Stimulated activated CD4-positive, alpha-beta T cell treated with anti-CD3 and anti-CD28 coated beads, Interleukin-4, amount 100 ng/mL, for 4 hours (primary cell): Measurements from ENCODE around the gene DNAJB14.

Experiments
- DNase-seq, 2 experiments: peaks; one replicate each; pipeline ENCODE4 v3.0.0-alpha.2; 2020

The DNAJB14 gene

DNA sequence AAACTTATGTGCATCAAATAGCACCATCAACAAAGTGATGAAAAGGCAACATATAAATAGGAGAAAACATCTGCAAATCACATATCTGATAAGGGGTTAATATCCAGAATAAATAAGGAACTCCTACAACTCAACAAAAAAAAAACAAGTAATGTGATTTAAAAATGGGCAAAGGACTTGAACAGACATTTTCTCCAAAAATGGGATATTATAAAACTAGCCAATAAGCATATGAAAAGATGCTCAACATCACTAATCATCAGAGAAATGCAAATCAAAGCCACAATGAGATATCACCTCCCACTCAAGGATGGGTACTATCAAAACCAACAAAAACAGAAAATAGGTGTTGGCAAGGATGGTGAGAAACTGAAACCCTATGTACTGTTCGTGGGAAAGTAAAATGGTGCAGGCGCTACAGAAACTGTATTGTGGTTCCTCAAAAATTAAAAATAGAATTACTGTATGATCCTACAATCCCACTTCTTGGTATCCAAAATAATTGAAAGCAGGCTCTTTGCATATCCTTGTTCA is 2.4 kb downstream of the DNAJB14 start:
- no peak for DNase-seq

DNA sequence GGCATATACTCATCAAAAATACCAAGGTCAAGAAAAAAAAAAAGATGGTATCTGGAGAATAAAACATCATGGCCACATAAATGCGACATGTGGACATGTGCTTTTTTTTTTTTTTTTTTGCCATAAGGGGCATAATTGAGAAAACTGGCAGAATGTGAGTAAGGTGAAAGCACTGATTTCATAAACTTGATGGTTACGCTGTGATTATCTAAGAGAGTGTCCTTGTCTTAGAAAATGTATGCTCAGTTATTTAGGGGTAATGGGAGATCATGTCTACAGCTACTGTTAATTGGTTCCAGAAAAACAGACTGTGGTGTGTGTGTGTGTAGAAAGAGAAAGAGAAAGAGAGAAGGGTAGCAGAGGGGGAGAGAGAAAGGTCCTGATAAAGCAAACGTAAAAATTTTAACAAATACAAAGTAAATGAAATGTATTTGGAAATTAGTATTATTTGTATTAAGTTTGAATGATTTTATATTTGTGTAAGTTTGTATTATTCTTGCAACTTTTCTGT is 8.1 kb downstream of the DNAJB14 start:
- no peak for DNase-seq

DNA sequence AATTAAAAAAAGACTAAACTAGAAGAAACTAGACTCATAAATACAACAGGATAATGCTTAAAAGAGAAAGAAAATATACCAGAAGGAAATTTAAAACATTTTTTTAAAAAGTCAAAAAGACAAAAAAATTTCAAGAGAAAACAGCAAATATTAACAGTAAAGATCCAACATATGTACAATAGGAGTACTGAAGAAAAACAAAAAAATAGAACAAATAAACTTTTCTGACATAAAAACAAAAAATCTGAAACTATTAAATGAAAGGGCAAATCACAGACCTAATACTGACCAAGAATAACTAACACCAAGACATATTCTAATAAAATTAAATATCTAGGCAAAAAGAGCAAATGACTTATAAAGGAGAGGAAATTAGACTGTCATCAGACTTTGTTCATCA is 11.5 kb downstream of the DNAJB14 start:
- no peak for DNase-seq

DNA sequence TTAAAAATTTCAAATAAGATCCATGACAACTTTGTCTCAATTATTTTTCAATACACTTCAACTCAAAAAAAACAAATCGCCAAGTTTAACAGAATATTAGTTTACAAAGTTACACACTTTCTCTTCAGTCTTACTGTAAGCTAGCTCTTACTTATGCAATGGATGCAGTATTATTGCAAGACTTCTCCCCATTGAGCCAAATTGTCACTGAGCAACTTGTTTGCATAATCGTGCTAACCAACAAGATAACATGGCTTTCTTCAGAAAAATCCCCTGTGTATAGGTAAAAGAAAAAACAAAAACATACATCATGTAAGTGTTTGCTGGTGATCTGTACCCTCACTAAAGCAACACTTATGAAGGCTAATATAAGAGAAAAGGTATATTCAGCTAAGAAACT is 18.9 kb downstream of the DNAJB14 start:
- no peak for DNase-seq

DNA sequence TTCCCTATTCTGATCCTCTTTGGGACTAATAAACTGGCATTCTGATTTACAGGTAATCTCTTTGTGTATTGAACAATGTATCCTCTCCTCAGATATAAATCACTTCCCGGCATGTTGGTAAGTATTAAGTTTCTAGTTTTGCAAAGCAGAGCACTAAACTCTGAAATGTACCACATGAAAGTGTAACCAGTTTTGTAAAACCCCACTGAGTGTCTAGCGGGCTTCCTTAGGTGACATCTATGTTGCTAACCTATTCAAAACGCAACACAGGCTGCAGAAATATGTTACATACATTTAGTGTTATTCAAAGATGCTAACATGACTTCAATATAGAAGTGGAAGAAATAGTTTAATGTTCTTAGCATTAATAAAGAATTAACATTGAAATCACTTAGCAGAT is 25.2 kb downstream of the DNAJB14 start:
- no peak for DNase-seq

DNA sequence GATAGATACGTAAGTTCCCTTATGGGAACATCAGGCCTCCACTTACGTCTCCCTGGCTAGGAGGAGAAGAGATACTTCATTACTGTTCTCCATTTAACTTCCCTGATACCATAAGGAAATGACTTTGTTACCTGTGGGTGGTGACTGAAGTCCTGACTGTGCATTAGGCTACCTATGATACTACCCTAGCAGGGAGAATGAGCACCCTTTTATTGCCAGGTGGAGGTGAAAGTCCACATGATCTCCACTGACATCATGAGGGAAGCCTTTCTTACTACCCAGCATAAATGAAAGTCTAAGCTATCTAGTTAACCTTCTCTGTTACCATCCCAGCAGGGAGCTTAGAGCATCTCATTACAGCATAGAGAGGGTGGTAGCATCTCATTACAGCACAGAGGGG is 27.8 kb downstream of the DNAJB14 start:
- DNase-seq: no peak

DNA sequence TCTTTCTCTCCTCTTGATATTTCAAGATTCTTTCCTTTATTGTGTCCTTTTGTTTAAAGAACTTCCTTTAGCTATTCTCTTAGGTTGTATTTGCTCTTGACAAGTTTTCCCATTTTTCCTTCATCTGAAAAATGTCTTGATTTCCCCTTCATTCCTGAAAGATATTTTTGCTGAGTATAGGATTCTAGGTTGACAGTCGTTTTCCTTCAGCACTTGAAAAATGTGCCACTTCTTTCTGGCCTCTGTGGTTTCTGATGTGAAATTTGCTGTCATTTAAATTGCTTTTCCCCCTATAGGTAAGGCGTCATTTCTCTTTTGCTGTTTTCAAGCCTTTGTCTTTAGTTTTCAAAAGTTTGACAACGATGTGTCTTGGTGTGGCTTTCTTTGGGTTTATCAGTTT is 28.8 kb downstream of the DNAJB14 start:
- no peak for DNase-seq

DNA sequence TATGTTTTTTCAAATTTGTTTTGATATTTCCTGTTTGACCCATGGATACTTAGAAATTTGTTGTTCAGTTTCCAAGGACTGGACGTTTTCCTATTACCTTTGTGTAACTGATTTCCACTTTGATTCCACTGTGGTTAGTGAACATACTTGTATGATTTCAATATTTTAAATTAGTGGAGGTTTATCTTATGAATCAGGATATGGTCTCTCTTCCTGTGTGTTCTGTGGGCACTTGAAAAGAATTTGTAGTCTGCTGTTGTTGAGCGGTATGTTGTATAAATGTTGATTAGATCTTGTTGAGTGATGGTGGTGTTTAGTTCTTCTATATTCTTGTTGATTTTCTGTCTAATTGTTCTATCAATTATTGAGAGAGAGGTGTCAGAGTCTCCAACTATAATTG is 31.0 kb downstream of the DNAJB14 start:
- DNase-seq: no peak

DNA sequence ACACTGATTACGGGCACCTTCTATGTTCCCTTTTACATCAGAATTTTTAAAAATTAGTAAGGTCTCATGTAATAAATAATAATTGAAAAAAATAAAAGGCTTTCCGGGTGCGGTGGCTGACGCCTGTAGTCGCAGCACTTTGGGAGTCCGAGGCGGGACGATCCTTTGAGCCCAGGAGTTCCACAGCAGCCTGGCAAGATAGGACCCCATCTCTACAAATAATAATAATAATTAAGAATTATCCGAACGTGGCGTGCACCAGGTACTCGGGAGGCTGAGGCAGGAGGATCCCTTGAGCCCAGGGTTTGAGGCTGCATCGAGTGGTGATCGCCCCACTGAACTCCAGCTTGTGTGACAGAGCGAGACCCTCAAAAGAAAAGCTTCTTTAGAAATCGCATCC is 51.4 kb downstream of the DNAJB14 start:
- DNase-seq: no peak

DNA sequence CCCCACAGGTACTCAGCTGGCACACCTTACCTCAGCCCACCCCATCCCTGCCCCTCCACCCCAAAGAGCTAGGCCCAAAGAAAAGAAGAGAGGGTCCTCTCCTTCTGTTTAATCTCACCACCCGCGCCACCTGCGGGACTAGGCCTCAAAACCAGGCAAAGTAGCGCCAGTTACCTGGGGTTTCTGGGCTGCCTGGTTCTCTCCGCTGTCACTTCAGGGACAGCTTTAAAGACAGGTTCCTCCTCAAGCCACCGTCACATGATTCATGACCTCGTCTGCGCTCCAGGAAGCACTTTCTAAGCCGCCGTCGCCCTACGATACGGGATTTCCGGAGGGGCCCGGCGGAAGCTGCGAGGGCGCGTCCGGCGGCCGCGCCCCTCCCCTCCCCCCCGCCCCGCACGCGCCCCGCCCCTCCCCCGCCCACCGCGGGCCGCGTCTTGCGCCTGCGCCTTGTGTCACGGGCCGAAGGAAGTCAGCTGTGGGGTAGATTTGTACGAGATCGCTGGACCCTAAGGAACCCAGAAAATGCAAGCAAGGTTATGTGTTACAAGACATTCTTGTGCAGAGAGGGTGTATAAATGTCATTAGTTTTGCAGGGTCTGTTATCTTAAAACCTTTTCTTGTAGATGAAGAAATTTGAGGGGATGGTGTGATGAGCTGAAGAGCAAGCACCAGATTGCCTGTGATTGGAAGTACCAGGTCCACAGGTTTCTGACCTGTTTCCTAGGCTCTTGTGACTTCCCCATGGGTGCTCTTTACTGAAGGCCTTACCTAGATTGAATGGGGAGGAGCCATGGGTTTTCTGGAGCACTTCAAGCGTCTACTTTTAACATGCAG is 52.0 kb downstream of the DNAJB14 start, which contains the start of gene LAMTOR3:
Gene LAMTOR3, minus strand, starts transcription at position 267 of the 837 bp plus-strand sequence. CDS start 464 bp downstream, outside the sequence.
- DNase-seq: peak; percentile 83 to 90

DNA sequence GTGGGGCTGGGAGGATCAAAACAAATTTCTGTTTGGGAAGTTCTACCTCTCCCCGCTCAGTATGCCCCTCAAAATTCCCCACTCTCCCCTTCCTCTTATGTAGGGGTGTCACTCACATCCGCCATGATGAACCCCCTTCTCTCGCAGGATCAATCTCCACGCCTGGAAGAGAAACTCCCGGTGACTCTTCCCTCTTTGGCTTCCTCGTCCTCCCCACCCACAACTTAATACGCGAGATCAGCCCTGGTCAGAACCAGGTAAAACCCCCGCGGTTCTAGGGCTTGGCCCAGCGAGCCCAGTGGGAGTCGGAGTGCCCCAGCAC is 52.6 kb downstream of the DNAJB14 start:
- no peak for DNase-seq

DNA sequence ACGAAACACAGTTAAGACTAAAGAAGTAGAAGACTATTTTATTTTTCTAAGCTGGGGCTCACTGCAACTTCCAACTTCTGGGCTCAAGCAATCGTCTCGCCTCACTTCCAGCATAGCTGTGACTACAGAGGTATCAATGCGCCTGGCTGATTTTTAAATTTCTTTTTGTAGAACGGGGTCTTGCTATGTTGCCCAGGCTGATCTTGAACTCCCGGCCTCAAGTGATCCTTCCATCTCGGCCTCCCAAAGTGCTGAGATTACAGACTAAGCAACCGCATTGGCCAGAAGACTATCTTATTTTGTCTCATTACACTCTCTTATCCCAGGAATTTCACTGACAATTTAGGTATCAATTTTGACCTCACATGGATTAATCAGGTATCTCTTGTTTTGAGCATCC is 53.4 kb downstream of the DNAJB14 start:
- DNase-seq: no peak

DNA sequence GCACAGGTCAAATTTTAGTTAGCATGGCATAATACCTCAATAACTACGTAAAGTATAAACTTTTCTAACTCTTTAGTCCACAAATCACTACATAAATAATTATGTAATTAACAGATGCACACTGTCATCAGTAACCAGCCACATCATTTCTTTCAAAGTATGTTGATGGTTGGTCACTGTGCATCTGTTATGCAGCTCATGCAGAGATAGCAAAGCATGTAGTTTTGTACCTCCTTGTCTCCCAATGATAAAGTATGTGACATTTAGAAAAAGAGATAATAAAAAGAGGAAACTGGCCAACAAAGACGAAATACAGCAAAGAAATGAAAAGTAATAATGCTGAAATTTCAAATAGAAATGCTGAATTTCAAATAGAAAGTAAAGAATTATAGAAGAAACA is 55.1 kb downstream of the DNAJB14 start:
- DNase-seq: no peak

DNA sequence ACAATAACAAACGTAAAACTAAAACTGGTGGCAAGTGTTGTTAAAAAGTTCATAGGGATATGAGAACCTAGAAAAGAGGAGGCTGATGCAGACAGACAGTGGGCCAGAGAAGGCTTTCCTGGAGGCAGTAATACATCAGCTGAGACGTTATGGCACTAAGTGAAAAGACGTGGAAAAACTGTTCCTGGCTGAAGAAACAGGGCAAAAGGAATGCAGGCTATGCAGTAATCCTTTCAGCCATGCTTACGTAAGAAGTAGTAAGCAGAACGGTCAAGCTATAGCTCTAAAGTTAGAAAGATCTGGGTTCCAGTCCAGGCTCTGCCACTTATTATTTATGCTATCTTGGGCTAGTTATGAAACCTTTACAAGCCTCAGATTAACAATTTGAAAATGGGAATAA is 58.6 kb downstream of the DNAJB14 start:
- no peak for DNase-seq

DNA sequence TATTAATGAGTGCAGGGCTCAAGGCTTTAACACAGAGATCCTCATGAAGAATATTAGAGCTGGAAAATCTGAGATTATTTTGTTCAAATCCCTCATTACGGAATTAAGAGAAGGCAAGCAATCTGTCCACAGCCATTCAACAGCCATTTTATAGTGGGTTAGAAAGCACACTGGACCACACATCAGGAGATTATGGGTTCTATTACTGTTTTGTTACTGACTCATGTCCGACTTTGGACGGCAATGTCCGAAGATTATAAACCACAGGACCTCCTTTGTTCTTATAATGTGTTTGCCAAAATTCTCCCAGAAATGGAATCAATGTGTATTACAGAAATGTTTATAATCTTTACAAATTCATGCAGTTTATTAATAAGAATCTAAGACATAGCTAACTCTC is 60.3 kb downstream of the DNAJB14 start:
- no peak for DNase-seq

DNA sequence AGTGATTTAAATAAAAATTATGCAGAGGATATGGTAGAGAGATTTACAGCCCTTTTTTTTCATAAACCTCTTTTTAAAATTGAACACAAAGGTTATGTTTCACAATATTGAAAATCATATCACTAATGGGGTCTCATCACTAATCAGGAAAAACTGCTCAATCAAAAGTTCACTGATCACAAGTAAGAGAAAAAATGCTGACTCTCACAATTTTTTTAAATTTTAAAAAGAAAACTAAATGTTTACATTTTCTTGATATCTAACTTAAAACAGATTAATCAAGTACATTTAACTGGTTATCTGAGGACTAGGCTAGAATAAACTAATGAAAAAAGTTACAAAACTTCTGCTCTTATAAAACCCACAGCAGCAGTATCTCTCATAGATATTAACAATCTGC is 60.7 kb downstream of the DNAJB14 start:
- no peak for DNase-seq

DNA sequence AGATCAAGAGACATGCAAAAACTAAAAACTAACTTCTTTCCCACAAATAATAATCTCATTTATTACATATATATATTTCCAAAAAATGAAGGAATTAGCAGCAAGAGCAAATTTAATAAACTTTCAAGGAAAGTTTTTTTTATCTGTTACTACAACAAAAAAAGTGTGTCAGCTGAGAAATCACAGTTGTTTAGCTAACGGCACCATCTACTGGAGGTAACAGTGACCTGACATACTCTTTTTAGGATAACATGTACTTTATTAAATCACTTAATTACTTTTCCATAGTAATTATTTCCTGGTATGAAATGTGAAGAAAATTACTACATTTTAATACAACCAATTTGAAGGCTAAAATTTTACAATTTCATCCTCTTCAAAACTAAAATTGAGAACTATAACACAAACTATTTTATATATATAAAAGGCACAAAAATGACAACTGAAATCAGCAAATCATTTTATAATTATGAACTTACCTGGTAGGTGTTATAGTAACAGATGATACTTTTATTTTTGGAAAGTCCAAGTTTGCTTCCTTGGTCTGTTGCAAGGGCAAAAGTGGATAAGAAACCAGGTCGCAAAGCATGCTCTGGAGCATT is 61.3 kb downstream of the DNAJB14 start:
- no peak for DNase-seq

DNA sequence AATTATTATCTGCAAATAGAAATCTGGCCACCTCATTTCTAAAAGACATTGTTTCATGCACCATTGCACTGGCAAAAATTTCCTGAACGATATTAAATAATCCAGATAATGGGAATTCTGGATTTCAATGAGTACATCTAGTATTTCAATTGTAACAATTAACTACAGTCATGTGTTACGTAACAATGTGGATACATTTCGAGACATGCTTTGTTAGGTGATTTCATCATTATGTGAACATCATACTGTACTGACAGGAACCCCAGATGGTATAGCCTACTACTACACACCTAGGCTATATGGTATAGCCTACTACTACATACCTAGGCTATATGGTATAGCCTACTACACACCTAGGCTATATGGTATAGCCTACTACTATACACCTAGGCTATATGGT is 67.0 kb downstream of the DNAJB14 start:
- no peak for DNase-seq

DNA sequence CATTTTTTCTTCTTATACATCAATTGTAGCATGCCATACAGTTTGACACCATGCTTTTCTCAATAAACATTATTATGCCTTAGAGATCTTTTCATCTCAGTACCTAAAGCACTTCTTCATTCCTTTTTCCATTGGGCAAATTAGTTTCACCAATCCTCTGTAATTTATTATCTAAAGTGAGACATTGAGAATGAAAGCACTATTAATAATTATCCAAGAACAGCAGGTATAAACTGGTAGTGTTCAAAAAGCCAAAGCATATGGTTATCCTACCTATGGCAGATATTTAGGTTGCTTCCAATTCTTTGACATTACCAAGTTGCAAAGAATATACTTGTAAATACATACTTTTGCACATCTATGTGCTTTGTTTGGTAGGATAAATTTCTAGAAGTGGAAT is 67.8 kb downstream of the DNAJB14 start:
- no peak for DNase-seq

DNA sequence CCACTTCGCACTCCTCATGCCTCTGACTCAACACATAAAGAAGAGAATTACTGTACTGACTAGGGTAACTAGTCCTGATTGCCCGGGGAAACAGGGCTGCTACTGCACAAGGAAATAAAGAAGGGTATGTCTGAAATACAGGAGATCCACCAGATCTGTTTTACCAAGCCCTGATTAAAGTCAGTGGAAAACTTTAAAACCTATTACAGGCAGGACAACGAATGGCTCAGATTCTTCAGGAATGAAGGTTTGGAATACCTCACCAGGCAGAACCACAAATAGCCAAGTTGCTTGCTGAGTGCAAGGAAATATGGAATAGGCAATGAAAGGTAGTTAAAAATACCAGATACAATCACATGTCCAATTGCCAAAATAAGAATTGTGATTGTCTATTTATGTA is 69.5 kb downstream of the DNAJB14 start:
- no peak for DNase-seq

DNA sequence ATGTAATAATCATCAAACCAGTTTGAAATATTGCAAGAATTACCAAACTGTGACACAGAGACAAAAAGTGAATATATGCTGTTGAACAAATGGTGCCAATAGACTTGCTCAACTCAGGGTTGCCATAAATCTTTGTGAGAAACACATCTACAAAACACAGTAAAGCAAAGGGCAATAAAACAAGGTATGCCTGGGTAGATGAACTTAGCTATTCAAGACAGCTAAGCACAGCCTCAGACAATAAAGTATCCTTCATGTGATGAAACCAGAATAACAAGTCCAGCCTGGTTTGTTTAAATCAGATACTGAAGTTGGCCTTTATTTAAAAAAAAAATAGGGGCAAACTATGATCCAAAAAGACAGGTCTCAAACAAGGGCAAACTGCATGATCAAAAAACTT is 71.3 kb downstream of the DNAJB14 start:
- DNase-seq: no peak

DNA sequence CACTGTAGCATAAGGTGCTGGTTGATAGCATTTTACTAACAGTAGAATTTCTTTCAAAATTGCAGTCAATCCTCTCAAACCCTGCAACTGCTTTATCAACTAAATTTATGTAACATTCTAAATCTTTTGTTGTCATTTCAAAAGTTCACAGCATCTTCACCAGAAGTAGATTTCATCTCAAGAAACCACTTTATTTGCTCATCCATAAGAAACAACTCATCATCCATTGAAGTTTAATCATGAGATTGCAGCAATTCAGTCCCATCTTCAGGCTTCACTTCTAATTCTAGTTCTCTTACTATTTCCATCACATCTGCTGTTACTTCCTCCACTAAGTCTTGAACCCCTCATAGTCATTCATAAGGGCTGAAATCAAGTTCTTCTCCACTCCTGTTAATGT is 73.8 kb downstream of the DNAJB14 start:
- DNase-seq: no peak

DNA sequence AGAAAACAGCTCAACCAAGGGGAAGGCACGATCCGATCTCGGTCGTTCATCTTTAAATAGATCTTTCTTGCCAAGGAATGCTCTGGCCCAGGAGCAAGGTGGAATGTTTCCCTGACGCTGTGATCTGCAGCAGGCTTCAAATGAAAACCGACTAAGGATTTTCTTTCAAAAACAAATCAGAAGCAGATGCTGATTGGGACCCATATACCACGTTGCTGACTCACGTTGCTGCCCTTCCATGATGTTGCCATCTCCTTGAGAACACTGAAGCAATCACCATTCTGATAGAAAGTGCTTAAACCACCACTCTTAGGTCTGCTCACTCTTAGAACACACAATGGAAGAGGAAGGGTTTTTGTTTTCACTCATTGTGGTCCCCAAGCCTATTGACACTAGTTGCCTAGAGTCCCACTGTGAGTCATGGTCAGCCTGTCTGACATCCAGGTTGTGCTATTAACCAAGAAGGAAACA is 78.3 kb downstream of the DNAJB14 start:
- DNase-seq: no peak

DNA sequence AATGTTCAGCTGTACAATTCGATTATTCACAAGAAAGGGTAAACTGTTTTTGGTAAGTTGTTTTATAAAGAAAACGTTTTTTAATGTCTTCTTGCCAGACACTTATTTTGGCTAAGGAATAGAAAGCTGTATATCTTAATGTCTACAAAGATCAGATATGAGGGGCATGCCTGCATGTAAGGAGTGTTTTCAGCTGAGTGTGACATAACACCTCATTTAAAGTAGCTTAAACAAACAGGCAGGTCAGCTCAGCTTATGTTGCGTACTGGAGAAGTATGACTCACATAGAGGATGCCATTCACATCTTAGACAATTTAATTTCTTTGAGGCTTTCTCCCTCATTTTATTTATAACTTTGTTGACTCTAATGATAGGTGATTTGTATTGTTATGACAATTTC is 82.6 kb downstream of the DNAJB14 start:
- DNase-seq: no peak
